Measurements from ENCODE around the gene RTL1. TPM values are rescaled to one million over a fixed set of nuclear protein-coding genes. Genes with fewer than 3 reads are reported as not detected.

The RTL1 gene
- total and polyA plus RNA-seq, 10 of the 15 experiments (the other 5 are each of a cell fraction or from before 2014, with no cell fraction given): not detected

- ChIA-PET CTCF (no interaction called here), RAD21 (ENCODE audit: unreplicated experiment) (no interaction called here), SMC1A (ENCODE audit: uncharacterized antibody, unreplicated experiment) (no interaction called here), POLR2A (no interaction called here)
- H3K27ac ChIP-seq (ENCODE audit: control insufficient read depth, insufficient read depth): no peak overlapping the region
- 45% methylated on average over 17 of the region's 17 CpGs for WGBS (ENCODE audit: insufficient coverage, insufficient replicate concordance, low lambda C conversion rate, missing lambda C conversion rate)
- no peak overlapping the region for H3K9ac ChIP-seq (ENCODE audit: control insufficient read depth, insufficient read depth, low read length)
- H3K9me3 ChIP-seq (replicated peaks; ENCODE audit: control insufficient read depth, insufficient read depth, low read length): no peaks in the 10 kb centered on the region
- intact Hi-C loops (cut with micrococcal nuclease; ENCODE audit: unreplicated experiment): no loop called here
- ATAC-seq: no peak
- DNase-seq (ENCODE audit: low read depth, low spot score): no peak
- TF ChIP-seq JUNB (IDR thresholded peaks at IDR 0.05) (no peak), TAF1 (IDR thresholded peaks at IDR 0.05; ENCODE audit: borderline replicate concordance, low read depth, low read length) (no peak), BHLHE40 (IDR thresholded peaks at IDR 0.05; ENCODE audit: borderline replicate concordance in 1 of 2, low read depth in 2 of 2, low read length in 1 of 2) (no peak), ZBED1 (IDR thresholded peaks at IDR 0.05; ENCODE audit: borderline replicate concordance) (no peak), CHD2 (IDR thresholded peaks at IDR 0.05; ENCODE audit: borderline replicate concordance, low read depth, low read length) (no peak), CEBPZ (IDR thresholded peaks at IDR 0.05; ENCODE audit: low read depth, low read length) (no peak), NR2F1 (conservative IDR thresholded peaks at IDR 0.05) (no peak), MLLT1 (IDR thresholded peaks at IDR 0.05) (no peak)
- TF ChIP-seq, protein P1, sequence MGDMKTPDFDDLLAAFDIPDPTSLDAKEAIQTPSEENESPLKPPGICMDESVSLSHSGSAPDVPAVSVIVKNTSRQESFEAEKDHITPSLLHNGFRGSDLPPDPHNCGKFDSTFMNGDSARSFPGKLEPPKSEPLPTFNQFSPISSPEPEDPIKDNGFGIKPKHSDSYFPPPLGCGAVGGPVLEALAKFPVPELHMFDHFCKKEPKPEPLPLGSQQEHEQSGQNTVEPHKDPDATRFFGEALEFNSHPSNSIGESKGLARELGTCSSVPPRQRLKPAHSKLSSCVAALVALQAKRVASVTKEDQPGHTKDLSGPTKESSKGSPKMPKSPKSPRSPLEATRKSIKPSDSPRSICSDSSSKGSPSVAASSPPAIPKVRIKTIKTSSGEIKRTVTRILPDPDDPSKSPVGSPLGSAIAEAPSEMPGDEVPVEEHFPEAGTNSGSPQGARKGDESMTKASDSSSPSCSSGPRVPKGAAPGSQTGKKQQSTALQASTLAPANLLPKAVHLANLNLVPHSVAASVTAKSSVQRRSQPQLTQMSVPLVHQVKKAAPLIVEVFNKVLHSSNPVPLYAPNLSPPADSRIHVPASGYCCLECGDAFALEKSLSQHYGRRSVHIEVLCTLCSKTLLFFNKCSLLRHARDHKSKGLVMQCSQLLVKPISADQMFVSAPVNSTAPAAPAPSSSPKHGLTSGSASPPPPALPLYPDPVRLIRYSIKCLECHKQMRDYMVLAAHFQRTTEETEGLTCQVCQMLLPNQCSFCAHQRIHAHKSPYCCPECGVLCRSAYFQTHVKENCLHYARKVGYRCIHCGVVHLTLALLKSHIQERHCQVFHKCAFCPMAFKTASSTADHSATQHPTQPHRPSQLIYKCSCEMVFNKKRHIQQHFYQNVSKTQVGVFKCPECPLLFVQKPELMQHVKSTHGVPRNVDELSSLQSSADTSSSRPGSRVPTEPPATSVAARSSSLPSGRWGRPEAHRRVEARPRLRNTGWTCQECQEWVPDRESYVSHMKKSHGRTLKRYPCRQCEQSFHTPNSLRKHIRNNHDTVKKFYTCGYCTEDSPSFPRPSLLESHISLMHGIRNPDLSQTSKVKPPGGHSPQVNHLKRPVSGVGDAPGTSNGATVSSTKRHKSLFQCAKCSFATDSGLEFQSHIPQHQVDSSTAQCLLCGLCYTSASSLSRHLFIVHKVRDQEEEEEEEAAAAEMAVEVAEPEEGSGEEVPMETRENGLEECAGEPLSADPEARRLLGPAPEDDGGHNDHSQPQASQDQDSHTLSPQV (IDR thresholded peaks at IDR 0.05): no peak
- in situ Hi-C loops (cut with MboI): no loop called here
- H2AFZ ChIP-seq (ENCODE audit: control insufficient read depth, low read depth, low read length): no peak overlapping the region
- H3K4me1 ChIP-seq (ENCODE audit: control insufficient read depth, insufficient read depth, low read length): no peaks in the 10 kb centered on the region
- FAIRE-seq: no peak
- no peaks in the 10 kb centered on the region for H3K36me3 ChIP-seq (ENCODE audit: control insufficient read depth in 2 of 2, insufficient read depth in 2 of 2, low read length in 1 of 2)
- BruUV-seq (replicated peaks): no TSS peak
- H3K4me2 ChIP-seq (ENCODE audit: control insufficient read depth, insufficient read depth): no peak overlapping the region
- no peak overlapping the region for H3K4me3 ChIP-seq
- no peaks in the 10 kb centered on the region for H3K79me2 ChIP-seq (ENCODE audit: control insufficient read depth, insufficient read depth, low read length)
- no peaks in the 10 kb centered on the region for H4K20me1 ChIP-seq (ENCODE audit: control insufficient read depth, insufficient read depth)
- H3K27me3 ChIP-seq (replicated peaks in 1 of 2; ENCODE audit: control insufficient read depth in 2 of 2, insufficient read depth in 2 of 2, low read length in 1 of 2): no peaks in the 10 kb centered on the region
Measured at GRCh38 chr14:100845341-100845740, 58.2 kb downstream of the RTL1 start.

Data from GM12878 (cell line).